Measurements from ENCODE around the gene PDGFB. TPM values are rescaled to one million over a fixed set of nuclear protein-coding genes. Genes with fewer than 3 reads are reported as not detected.

Gene PDGFB
- total RNA-seq = 0.16 and 0.43 TPM in 2 replicates

DNA sequence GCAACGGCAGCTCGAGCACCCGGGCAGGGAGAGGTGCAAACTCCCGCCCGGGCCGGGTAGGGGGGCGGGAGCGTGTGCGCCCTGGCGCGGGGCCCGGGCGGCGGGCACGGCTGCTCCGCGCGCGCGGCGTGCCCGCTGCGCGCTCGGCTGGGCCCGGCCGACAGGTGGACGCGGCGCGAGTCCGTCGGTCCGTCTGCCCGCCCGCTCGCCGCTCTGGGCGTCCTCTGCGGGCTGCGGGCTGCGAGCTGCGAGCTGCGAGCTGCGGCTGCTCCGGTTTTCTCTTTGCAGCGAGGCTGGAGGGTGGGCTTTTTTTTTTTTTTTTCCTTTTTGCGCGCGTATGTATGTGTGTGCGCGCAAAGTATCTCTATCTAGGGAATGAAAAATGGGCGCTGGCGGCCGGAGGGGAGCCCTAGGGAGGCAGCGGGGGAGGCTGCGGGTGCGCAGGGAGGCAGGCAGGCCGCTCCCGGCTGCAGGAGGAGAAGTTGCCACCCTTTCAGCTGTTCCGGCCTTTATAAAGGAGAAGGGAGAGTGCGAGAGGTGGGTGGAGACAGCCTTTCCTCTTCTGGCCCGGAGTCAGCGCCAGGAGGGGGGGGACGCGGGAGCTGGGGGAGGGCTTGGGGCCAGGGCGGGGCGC is at the start of gene PDGFB:
TSS of gene PDGFB (minus strand) at position 487 of the 634 bp plus-strand sequence. CDS start 1,019 bp downstream, outside the sequence.

Other genes starting within 250 kb of the PDGFB start
- 7.6 and 14.0 TPM in 2 replicates for gene APOBEC3C, start 230.7 kb downstream of the PDGFB start, total RNA-seq
- 1.6 and 2.7 TPM in 2 replicates for gene APOBEC3D, start 223.9 kb downstream of the PDGFB start, total RNA-seq
- 6.1 and 11.8 TPM in 2 replicates for gene APOBEC3F, start 204.1 kb downstream of the PDGFB start, total RNA-seq
- 11.7 and 21.6 TPM in 2 replicates for gene APOBEC3G, start 167.7 kb downstream of the PDGFB start, total RNA-seq
- 0.34 and 0.63 TPM in 2 replicates for gene APOBEC3H, start 147.7 kb downstream of the PDGFB start, total RNA-seq
- 5.8 and 6.2 TPM in 2 replicates for gene CBX7, start 92.3 kb downstream of the PDGFB start, total RNA-seq
- 3,454 and 5,569 TPM in 2 replicates for gene RPL3, start 74.6 kb upstream of the PDGFB start, total RNA-seq
- gene SYNGR1, start 105.0 kb upstream of the PDGFB start, total RNA-seq = 5.4 and 10.0 TPM in 2 replicates
- gene TAB1, start 154.8 kb upstream of the PDGFB start, total RNA-seq = 14.0 and 18.7 TPM in 2 replicates
- under 0.01 TPM in 1 of 2 replicates, not detected in the other for gene MGAT3, start 212.0 kb upstream of the PDGFB start, total RNA-seq